Measurements from ENCODE around the gene USP15.
A peak's percentile ranks its signal among the peaks of the same experiment; 100 is the strongest.

USP15 gene

DNA sequence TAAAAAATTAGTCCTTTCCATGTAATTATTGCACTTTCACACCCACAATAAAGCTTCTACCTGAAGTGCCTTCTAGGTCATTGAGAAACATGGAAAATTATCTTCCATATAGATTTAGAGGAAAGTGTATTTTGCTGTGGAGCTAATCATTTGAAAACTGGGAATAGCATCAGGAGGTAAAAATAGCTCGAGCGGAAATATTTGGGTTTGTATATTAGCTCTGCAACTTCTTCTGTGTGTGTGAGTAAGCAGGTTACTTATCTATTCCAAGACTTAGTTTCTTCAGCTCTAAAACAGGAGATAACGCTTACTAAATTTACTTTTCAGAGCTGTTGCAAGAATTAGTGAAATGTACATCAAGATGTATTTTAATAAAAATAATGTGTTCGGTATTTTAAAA, 111.5 kb downstream of the USP15 start:
- DNase-seq (ENCODE audit: low read depth in 2 of 2), result no peak

DNA sequence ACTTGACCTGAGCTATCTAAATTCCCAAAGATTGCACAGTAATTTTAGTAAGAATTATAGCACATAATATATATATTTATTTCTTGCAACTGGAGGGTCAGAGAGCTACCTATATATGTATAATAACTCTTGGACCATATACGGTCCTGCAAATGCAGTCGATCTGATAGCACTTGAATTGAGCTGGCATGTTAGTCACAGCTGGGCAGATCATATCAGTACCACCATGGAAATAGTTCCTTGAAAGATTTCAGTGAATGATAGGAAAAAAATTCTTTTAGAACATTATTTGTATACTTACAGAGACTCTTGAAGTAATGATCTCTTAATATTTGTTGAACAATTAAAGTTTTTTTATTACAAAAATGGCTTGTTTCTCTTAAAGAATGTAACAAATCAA, 111.9 kb downstream of the USP15 start:
- no peak for DNase-seq (ENCODE audit: low read depth in 2 of 2)

DNA sequence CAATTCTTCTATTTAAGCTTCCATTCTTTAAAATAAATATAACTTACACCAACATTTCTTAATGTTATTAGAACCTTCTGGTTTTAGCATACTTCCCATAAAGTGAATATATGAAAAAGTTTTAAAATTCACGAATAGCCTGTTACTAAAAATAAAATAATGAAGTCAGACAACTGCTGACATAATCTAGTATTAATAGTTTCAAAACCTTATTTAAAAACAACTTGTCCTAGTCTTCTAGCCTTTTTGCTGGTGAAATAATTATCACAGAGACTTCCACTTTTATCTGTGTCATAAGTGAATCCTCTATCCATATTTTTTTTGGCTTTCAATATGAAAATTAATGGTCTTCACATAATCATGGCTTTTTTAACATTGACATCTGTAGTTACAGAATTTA, 112.6 kb downstream of the USP15 start:
- no peak for DNase-seq (ENCODE audit: low read depth in 2 of 2)

DNA sequence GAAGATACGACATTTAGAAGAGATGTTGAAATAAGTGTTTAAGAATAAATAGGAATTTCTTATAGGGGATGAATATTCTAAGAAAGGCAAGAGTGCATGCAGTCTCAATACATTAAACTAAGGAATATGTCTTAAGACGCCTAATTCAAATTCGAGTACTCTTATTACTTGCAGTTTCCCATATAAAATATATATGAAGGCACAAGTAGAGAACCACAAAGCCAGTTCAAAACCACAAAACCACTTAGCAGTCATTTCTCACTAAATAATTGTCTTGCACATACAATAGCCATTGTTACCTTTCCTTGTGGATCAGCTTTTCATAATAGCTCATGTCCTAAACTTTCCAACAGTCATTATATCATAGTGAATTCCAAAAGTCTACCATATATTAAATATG, 115.4 kb downstream of the USP15 start:
- DNase-seq (ENCODE audit: low read depth in 2 of 2), result no peak

DNA sequence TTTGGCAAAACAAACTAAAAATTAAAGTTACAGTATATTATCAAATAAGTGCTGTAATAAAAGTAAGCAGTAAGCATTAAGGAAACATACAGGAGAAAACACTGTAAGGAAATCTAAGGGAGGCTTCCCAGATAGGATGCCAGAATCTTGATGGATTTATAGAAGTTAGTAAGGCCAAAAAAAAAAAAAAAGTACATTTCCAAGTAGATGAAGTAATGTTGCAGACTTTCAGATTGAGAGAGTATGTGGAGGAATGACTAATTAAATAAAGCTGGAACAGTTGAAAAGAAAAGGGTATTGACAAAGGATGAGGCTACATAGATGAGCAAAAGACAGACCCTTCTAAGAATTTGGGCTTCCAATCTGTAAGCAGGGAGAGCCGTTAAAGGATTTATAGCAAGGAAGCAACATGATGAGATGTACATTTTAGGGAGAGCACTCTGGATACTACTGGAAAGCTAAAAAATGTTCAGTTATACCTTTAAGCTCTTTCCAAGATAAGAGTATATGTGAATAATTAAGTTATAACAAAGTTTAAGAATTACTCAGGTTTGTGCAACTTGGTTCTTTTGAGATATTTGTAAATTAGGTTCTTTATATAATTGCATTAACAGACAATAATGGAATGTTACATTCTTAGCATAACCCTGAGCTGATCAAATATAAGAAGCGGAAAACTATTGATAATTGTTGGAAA, 119.0 kb downstream of the USP15 start:
- DNase-seq (ENCODE audit: low read depth in 2 of 2), result no peak

DNA sequence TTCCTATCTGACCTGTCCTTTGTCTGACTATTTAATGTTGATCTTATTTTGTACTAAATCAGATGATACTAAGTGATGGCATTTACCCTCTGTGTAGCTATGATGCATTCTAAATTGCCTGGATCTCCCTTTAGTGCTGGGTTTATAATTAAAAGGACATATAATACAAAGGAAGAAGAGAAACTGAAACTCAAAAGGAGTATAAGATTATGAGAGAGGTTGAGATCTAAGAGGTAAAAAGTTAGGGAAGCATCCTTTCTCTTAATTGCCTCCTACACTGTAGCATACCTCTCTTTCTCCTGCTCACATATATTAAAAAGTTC, 119.5 kb downstream of the USP15 start:
- no peak for DNase-seq (ENCODE audit: low read depth in 2 of 2)

DNA sequence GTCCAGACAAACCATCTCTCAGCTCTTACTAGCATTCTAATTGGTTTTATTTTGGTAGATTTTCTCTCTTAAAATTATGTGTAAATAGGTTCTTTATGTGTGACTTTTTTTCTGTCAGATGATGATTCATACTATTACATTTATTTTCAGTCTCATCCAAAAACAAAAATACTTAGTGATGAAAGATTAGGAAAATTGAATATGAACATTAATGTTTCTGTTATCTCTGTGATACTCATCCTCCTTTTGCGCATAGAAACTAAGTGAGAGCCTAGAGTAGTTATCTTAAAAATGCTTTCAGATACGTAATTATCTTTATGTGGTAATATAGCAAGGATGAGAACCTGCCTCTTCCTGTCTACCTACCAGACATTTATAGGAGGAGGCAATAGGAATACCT, 122.3 kb downstream of the USP15 start:
- DNase-seq (ENCODE audit: low read depth in 2 of 2), result no peak

DNA sequence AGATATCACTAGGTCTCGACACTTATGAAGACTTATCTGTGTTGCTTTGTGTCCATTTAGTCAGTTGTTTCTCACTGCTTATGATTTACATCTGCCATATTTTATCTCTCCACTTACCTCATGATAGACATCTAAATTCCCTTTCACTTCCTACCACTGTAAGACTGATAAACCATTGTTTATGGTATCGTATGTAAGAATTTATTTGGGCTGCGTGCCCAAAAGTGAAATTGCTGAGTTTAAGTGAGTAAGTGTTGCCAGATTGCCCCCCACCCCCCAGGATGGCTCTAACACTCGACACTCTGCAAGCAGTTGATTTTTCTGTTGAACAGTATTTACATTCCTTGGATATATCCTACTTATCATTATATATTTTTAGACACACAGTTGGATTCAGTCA, 136.5 kb downstream of the USP15 start:
- no peak for DNase-seq (ENCODE audit: low read depth in 2 of 2)

DNA sequence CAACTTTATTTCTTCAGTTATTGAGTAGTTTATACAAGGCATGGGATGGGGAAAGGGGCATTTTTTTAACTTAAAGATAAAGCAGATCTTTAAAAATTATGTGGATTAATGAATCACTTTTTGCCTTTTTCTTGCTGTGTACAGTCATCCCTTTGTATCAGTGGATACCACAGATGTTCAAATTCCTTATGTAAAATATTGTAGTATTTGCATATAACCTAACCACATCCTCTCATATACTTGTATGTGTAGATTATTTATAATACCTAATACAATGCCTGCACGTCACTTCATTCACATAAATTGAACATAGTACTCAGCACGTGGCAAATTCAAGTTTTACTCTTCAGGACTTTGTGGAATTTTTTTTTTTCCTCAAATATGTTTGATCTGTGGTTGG, 139.9 kb downstream of the USP15 start:
- no peak for DNase-seq (ENCODE audit: low read depth in 2 of 2)

DNA sequence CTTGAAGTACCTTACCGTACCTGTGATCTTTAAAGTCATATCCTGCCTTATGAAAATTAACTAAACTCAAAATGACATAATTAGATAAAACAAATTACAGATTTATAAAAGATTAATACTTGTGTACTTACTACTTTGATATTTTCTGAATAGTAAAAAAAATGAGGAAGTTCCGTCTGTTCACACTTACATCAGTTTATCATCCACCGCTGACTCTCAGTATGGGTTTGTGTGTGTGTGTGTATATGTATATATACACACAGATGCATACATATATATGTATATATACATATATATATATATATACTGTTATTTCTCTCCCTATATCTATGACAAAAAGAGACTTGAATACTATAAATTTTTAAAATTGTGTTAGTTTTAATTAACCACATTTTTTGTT, 141.4 kb downstream of the USP15 start:
- DNase-seq (ENCODE audit: low read depth in 2 of 2), result no peak

DNA sequence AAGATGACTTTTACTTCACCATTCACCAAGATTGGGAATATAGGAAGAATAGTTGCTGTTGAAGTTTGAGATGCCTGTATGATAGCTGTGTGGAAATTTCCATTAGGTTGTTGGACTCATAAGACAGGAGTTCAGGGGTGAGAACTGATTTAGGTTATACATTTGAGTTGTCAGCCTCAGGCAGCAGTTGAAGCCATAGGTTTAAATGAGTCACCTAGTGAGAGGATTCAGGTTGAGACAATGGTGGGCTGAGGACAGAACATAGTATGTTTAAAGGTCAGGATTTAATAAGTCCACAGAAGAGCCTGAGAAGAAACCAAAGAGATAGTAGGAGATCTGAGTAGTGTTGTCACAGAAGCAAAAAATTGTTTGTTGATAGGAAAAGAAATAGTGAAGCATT, 142.8 kb downstream of the USP15 start:
- no peak for DNase-seq (ENCODE audit: low read depth in 2 of 2)

DNA sequence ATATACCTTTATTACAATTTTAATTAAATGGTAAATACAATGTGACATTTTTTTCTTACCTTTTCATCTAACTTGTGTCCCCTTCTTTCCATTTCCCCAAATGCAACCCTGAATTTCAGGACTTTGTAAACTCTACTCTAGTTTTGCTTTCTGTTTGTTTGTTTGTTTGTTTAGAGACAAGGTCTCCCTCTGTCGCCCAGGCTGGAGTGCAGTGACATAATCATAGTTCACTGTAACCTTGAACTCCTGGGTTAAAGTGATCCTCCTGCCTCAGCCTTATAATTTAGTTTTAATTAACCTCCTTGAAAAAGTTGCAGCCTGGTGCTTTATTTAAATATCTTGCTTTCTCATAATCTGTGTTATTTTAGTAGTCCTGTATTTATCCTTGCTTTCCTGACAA, 147.4 kb downstream of the USP15 start:
- no peak for DNase-seq (ENCODE audit: low read depth in 2 of 2)

DNA sequence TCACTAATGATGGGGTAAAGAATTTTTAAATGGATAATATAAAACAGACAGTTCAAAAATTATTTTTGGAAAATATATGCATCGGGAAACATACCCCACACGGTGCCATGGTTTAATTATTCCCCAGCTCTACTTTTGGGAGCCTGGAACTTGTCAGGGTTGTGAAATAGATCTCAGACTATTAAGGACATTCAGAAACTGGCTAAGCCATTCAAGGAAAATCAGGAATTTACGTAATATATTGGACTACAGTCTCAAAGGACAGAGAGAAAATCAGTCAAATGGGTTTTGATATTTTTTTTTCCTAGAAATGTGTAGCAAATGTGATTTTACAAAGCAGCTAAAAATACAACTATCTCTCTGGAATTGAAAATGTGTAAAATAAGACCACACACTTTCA, 148.9 kb downstream of the USP15 start:
- DNase-seq (ENCODE audit: low read depth in 2 of 2), result no peak

DNA sequence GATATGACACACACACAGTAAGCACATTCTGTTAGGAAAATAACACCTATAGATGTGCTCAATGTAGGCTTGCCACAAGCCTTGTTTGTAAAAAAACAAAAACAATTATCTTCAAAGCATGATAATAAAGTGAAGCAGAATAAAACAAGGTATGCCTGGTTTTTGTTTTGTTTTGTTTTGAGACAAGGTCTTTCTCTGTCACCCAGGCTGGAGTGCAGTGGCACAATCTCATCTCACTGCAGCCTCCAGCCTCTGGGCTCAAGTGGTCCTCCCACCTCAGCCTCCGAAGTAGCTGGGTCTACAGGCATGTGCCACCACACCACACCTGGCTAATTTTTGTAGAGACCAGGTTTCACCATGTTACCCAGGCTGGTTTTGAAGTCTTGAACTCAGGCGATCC, 154.0 kb downstream of the USP15 start:
- no peak for DNase-seq (ENCODE audit: low read depth in 2 of 2)

DNA sequence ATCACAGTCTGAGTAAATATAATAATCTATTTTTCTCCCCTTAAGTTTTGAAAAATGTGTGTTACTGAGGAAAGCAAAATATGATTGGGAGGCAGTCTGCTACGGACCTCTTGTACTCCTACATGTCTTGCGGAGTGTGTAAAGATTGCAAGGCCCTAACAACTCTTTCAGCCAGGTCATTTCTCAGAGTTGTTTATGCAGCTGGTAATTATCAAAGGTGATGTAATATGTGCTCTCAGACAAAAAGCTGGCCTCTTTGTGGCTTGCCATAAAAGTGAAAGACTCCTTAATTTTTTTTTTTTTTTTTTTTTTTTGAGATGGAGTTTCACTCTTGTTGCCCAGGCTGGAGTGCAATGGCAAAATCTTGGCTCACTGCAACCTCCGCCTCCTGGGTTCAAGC, 165.9 kb downstream of the USP15 start:
- DNase-seq (ENCODE audit: low read depth in 2 of 2), result no peak

DNA sequence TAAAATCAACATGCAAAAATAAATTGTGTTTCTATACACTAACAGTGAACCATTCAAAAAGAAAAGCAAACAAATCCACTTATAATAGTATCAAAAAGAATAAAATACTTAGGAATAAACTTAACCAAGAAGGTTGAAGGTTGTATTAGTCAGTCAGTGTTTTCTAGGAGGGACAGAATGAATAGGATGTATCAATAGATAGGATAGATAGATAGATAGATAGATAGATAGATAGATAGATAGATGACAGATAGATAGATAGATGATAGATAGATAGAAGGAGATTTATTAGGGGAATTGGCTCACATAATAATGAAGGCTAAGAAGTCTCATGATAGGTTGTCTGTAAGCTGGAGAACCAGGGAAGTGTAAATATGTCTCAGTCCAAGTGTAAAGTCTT, 169.3 kb downstream of the USP15 start:
- no peak for DNase-seq (ENCODE audit: low read depth in 2 of 2)

DNA sequence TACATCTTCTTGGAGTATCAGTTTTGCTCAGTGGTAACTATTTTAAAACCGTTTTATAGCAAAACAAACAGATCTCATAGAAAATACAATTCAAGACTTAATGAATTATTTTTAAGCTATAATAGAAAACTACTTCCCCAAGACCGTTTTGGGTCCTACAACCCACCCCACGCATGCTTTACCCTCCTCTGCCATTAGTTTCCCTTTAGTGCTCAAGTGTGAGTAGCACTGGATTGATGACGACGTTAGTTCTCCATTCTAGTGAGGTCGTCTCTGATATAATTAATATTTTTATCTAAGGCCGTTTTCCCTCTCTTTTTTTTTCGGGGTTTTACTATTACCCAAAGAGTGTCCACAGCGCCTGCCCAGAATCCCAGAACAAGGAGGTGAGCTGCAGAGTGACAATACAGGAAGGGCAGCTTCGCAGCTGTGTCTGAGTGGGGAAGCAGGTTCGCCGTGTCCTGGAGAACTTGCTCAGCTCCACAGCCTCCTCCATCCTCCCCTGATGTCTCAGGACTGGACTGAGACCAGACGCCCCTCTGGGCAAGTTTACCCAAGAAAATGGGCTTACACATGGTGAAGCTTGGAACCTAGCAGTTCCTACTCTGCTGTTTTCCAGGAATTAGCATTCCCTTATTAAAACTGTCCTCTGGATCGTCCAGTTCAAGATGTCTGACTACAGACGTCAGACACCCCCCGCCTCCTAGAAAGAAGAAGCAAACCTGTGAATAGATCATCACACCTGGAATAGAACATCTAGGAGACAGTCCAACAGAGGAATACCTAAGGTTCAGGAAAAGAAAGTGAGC, 174.5 kb downstream of the USP15 start:
- no peak for DNase-seq (ENCODE audit: low read depth in 2 of 2)

DNA sequence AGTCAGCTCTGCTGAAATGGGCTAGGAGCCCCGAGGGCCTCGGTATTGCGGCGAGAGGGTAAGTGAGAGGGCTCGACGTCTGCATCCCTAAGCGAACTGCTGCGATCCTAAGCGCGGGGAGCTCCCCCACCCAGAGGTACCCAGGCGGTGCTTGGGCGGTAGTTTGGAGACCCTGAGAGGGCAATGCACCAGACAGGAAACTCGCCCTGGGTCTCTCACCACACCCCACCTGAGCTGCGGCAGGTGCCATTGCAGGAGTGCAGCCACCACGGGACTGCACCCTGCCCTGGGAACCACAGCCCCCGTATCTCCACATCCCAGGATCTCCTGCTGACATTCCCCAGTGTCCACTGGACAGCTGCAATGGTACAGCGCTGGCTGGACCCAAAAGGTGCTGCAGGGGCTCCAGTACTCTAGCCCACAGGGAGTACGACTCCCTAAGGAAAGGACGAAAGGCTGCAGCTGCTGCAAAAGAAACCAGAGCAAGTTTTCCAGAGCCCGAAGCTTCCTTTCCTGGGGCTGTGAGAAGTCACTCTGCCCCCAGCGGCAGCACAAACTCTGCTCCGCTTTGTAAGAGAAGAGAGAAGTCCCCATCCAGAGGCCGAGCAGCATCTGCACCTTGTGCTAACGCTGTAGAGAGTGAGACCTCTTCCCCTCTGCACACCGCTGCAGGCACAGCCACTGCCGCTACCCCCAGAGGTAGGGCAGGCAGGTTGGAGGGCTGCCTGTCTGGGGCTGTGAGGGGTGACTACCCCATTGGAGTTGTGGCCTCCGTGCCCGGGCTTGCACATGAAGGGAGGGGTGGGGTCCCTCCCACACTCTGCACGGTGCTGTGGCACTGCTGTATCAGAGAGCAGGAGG, 175.3 kb downstream of the USP15 start:
- DNase-seq (ENCODE audit: low read depth in 2 of 2), result peak; percentile 13 to 25

DNA sequence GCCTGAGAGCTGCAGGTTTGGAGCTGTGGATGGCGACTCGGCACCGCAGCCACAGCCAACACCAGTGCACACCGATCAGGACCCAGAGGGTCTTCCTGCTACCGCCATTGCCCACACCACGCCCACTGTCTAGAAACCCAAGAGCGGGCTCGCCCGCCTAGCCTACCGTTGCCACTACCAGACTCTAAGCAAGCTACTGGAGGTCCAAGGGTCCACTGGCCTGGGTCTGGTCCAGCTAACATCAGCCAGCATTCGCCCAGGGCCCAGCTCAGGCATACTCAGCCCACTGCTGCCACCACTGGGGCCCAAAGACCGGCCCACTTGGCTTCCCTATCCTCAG, 175.9 kb downstream of the USP15 start:
- no peak for DNase-seq (ENCODE audit: low read depth in 2 of 2)

DNA sequence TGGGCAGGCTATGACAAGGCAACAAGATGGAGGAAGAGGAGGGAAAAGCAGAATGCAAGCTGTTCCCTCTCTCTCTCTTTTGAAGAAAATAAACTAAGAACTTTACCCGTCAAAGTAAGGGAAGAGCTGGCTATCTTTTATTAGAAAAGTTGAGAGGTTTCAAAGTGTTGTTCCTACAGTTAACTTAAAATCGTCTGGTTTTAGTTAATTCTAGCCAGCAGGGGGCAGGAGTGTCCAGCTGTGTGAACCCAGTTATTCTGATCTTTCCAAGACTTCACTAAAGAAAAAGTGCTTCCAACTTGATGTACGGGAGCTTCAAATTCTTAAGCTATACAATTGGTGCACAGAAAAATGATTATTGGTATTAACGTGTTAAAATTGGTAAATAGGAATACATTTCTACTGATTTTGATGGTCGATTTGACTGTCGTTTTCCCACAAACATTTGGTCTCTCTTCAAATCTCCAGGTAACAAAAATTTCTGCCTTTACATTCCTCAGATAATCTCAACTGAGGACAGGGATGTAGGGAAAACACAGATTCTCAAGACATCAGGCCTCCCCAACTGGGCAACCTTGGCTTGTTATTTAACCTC, 178.0 kb downstream of the USP15 start:
- DNase-seq (ENCODE audit: low read depth in 2 of 2), result peak in 1 of 2 donors; percentile 37

DNA sequence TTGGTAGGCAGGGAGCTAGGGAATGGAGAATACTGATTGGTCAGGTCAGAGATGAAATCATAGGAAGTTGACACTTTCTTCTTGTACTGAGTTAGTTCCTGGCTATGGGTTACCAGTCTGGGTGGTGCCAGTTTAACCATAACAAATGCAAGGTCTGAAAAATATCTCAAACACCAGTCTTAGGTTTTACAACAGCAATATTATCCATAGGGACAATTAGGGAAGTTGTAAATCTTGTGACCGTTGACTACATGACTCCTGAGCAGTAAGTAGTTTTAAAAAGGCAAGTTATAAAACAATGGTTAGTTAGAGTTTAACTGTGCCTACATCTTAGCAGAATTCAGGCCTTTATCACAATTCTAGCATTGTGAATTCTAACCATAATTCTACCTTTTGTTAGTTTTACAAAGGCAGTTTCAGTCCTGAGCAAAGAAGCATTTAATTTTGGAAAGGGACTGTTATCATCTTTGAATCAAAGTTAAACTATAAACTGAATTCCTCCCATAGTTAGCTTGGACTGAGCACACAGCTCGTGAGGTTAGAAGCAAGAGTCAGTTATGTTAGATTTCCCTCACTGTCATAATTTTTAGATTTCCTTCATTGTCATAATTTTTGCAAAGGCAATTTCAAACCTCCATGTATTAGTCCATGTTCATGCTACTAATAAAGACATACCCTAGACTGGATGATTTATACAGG, 186.7 kb downstream of the USP15 start:
- DNase-seq (ENCODE audit: low read depth in 2 of 2), result no peak

DNA sequence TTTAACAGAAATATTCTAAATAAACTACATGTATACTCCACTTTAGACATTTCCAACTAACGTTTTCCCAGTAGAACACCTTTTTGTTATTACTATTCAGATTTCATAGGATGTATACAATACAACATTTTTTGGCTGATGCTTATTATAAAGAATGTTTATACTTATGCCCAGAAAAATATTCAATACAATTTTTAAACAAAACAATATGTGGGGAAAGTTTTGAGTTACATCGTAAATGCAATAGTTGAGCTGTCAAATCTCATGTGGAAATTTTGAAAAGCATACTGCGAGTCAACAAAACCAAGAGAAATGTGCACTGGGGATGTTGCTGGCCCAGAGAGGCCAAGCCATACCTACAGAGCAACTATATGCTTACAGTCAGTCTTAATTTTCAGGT, 188.2 kb downstream of the USP15 start:
- DNase-seq (ENCODE audit: low read depth in 2 of 2), result no peak

Data from stimulated activated CD4-positive, alpha-beta T cell treated with anti-CD3 and anti-CD28 coated beads, Interleukin-15, amount 100 ng/mL, for 48 hours (primary cell).